ENCODE data around the gene TNRC6B.
"Not testable (repeated sequence)": the region's sequence is repeated elsewhere in the genome, so short reads cannot be mapped to it uniquely, and the experiment has no call there.

Gene TNRC6B

DNA sequence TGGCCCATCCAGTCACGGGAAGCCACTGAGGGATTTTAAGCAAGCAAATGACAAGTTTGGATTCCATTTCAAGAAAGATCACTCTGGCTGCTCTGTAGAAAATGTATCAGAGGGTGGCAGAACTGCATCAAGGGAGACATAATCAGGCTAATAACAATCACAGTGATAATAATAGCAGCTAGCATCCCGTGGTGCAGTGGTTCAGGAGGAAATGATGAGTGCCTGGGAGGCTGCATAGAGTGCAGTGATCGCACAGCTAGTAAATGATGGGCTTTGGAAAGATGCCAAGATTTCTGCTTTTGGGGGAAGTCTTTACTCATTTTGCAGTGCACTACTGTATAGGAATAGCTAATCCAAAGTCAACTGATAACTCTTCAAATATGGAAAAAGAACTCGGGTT is 35.8 kb downstream of the TNRC6B start:
- no peak for DNase-seq

GRCh38 chr22:40215266-40215665 is 37.5 kb downstream of the TNRC6B start:
- no peak for DNase-seq

DNA sequence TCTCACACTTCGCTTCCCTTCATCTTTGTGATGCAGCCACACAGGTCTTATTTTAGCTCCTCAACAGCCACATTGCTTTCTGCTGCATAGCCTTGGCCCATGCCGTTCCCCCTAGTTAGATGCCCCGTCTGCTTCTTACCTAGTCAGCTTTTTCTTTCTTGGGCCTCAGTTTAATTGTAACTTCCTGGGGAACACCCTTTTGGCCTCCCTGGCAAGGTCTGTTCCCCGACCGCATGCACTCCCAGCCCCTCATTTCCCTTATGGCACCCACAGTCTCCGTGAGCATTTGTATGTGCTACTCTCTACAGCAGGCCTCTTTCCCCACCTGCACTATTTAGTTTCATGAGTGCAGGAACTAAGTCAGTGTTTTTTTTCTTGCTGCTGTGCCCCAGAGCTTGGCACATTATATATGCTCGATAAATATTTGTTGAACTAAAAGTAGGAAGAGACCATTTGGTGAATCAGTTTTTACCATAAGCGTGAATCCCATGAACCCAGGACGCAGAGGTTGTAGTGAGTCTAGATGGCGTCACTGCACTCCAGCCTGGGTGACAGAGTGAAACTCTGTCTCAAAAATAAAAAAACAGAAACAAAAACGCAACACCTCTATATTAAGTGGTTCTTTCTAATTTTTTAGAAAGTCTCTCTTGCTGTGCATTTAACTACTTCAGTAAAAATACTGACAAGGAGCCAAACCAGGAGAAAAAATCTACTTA is 38.5 kb downstream of the TNRC6B start:
- no peak for DNase-seq

GRCh38 chr22:40218152-40218551 is 40.4 kb downstream of the TNRC6B start:
- DNase-seq: no peak

GRCh38 chr22:40218723-40219294 is 41.1 kb downstream of the TNRC6B start:
- no peak for DNase-seq

GRCh38 chr22:40220316-40221054 is 42.8 kb downstream of the TNRC6B start:
- no peak for DNase-seq

- DNase-seq: no peak
These were observed 43.3 kb downstream of the TNRC6B start for GRCh38 chr22:40221055-40221414.

DNA sequence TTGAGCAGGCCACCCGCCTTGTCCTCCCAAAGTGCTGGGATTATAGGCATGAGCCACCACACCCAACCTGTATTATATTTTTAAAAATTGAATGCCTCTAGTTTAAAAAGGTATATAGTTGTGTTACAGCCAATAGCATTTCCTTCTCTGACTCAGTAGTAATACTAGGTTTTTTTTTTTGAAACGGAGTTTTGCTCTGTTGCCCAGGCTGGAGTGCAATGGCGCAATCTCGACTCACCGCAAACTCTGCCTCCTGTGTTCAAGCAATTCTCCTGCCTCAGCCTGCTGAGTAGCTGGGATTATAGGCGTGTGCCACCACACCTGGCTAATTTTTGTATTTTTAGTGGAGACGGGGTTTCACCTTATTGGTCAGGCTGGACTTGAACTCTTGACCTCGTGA is 45.3 kb downstream of the TNRC6B start:
- not testable (repeated sequence) for DNase-seq

DNA sequence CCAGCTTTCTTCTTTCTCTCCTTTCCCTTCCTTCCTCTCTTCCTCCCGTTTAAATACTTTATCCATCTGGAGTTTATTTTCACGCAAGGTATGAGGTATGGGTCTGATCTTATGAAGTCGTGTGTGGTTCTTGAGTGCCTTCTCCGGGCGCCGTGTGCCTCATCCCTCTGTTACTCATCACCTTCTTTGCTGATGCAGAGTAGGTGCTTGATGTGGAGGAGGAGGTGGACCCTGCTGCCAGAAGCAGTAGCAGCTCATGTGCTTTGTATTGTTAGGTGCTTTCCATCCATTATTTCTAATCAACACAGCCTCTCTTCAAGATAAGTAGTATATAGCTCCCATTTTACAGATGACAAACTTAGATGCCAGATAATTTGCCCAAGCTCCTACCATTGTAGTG is 47.0 kb downstream of the TNRC6B start:
- DNase-seq: peak; percentile 61

- no peak for DNase-seq
These were observed 48.9 kb downstream of the TNRC6B start for GRCh38 chr22:40226620-40227019.

DNA sequence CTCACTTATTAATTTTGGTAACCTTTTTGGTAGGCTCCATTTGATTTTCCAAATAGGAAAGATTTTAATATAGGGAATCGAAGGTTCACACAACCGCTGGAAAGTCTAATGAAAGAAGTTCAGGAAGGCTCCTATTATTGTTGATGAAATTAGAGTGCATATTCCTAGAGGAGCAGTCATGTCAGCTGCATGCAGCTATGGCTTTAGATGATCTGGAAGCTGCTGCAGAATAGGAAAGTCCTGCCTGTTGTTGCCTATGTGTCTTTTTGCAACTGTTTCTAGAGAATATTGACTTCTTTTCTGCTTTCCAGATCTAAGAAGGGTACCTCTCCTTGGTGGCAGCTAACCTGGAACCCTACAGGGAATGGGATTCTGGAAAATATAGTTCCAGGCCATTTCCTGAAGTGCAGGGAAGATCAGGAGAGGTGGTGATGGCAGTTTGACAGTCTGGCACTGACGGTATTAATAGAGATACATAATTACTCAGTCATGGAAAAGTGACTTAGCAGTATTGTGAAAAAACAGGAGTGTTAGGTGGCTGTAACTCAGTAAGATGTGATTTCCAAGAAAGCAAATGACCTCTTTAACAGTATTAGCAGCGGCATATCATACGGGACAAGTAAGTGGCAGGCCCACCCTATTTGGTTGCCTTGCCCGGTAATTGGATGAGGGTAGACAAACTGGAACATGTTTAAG is 54.0 kb downstream of the TNRC6B start:
- no peak for DNase-seq

DNA sequence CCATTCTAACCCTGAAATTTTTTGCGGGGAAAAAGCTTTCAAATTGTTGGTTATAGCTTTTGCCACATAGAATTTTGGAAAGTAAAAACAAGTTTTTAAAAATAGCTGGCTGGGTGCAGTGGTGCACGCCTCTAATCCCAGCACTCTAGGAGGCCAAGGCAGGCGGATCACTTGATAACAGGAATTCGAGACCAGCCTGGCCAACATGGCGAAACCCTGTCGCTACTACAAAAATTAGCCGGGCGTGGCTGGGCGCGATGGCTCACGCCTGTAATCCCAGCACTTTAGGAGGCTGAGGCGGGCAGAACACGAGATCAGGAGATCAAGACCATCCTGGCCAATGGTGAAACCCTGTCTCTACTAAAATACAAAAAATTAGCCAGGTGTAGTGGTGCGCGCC is 54.9 kb downstream of the TNRC6B start:
- DNase-seq: no peak

DNA sequence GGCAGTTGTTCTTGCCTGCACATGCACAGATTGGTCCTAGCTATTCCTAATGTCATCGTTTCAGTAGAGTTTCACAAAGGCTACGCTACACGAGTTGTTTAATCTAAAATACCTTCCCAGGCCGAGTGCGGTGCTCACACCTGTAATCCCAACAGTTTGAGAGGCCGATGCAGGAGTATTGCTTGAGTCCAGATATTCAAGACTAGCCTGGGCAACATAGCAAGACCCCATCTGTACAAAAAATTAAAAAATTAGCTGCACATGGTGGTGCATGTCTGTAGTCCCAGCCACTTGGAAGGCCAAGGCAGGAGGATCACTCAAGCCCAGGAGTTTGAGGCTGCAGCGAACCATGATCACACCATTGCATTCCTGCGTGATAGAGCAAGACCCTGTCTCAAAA is 56.2 kb downstream of the TNRC6B start:
- no peak for DNase-seq

GRCh38 chr22:40234658-40235057 is 56.9 kb downstream of the TNRC6B start:
- DNase-seq: no peak

DNA sequence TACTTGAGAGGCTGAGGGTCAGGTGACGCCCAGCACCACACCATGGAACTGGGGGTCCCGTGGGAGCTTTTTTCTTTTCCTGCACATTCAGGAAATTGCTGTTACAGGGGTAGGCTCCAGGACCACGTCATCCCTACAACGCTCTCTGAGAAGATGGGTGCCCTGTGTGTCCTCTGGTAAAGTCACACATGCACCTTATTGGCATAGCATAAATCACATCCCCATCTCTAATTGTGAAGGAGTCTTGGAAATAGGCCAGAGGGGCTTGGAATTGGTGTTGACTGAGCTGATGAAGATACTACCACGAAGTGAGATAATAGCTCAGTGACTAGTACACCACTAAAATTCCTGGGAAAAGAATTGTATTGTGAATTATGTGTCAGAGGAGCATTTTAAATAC is 57.6 kb downstream of the TNRC6B start:
- DNase-seq: no peak

- DNase-seq: no peak
These were observed 58.5 kb downstream of the TNRC6B start for GRCh38 chr22:40236131-40236665.

DNA sequence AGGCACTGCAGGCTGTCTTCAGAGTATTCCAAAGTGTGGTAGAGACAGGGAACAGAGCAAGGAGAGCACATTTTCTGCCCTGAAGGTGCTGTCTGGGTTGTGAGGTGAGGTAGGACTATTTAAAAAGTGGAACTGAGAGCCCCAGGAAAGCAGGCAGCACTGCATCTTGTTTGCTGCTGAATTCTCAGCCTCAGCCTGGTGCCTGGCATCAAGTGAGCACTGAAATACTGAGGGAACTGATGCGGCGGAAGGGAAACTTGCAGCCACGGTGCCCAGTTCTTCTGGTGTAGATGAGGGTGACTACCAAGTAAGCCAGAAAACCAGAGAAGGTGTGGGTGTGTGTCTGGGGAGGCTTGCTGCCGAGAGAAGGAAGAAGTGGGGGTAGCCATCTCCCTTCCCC is 59.5 kb downstream of the TNRC6B start:
- DNase-seq: peak; percentile 22

- DNase-seq: no peak
These were observed 60.2 kb downstream of the TNRC6B start for GRCh38 chr22:40237788-40238424.

DNA sequence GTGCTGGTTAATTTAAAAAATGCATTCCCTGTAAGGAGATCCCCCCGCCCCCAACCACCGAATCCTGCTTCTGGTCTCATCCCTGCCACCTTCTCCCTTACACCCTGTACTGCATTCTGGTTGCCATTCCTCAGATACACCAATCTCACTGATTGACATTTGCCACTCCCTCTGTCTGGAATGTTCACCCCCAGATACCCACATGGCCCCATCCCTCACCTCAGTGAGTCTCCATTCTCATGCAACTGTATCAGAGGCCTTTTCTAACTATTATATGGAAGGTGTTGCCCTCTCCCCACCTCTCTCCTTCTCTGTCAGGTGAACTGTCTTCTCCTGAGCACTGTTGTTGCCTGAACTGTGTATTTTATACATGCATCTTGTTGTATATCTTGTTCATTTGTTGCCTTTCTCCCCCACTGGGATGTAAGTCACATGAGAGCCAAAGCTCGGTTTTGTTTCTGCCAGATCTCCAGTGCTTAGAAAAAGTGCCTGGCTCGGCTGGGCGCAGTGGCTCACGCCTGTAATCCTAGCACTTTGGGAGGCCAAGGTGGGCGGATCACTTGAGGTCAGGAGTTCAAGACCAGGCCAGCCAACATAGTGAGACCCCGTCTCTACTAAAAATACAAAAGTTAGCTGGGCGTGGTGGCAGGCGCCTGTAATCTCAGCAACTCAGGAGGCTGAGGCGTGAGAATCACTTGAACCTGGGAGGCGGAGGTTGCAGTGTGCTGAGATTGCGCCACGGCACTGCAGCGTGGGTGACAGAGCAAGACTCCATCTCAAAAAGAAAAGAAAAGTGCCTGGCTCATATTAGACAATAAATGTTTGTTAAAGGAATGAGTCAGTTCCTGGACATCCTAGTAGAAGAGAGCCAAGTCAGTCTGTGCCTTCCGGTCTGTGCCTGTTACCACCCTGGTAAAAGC is 61.0 kb downstream of the TNRC6B start:
- no peak for DNase-seq

DNA sequence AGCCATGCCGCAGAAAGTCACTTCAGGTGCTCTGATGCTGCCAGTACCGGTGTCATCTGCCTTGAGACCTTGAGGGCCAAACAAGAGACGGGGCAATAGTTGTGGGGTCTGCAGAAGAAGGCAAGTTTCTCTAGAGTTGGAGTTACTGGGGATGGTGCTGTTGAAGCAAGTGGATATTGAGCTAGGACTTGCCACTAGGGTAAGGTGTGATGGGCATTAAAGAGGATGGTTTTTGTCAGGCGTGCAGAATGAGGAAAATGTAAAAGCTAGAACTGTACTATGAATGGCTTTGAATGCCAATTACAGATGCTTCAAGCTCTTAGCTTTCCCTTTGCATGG is 61.6 kb downstream of the TNRC6B start:
- no peak for DNase-seq

DNA sequence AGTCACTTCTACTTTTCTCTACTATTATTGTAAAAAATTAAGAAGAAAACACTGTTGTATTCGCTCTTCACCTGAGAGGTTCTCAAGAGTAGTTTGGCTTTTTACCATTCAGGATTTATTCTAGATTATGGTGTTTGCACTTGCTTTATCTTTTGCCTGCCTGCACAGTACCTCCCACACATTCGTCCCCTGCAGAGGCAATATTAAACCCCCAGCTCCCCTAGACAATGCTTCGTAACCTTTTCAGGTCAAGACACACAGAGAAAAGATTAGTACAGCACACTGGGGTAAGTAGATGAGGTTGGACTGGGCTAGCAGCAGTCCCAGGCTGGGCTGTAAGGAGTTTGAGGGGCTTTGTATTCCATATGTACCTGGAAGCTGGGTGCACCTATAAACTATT is 62.4 kb downstream of the TNRC6B start:
- no peak for DNase-seq

- no peak for DNase-seq
These were observed 63.0 kb downstream of the TNRC6B start for GRCh38 chr22:40240686-40241085.
